Measurements from ENCODE around the gene TMEM54. TPM values are rescaled to one million over a fixed set of nuclear protein-coding genes. Genes with fewer than 3 reads are reported as not detected.

Gene TMEM54
- total RNA-seq, 2 donors from 2014 or later, result 40.2 to 41.2 TPM

GRCh38 chr1:32900371-32900955, 726 bp downstream of the TMEM54 start:
- intact Hi-C loops (cut with DNase I), result no loop called here
- H3K27ac ChIP-seq, result peak overlapping the region in 1 of 4 donors; percentile 61
- peaks cover 33% of the 10 kb centered on the region for H3K4me1 ChIP-seq
- TF ChIP-seq CTCF (IDR thresholded peaks at IDR 0.05) (no peak), POLR2A (IDR thresholded peaks at IDR 0.05) (no peak)
- peak overlapping the region; percentile 21 to 28 for H3K4me3 ChIP-seq
- DNase-seq, result peak in 1 of 4 donors; percentile 30
- no peaks in the 10 kb centered on the region for H3K36me3 ChIP-seq (replicated peaks in 1 of 2; ENCODE audit: insufficient read depth in 1 of 2, low read depth in 2 of 2)
- H3K9me3 ChIP-seq, result no peaks in the 10 kb centered on the region
- WGBS, 2 donors, result 33 to 34% methylated on average over 14 to 22 of the region's 22 CpGs
- no peak for ATAC-seq
- H3K27me3 ChIP-seq, result no peaks in the 10 kb centered on the region

DNA sequence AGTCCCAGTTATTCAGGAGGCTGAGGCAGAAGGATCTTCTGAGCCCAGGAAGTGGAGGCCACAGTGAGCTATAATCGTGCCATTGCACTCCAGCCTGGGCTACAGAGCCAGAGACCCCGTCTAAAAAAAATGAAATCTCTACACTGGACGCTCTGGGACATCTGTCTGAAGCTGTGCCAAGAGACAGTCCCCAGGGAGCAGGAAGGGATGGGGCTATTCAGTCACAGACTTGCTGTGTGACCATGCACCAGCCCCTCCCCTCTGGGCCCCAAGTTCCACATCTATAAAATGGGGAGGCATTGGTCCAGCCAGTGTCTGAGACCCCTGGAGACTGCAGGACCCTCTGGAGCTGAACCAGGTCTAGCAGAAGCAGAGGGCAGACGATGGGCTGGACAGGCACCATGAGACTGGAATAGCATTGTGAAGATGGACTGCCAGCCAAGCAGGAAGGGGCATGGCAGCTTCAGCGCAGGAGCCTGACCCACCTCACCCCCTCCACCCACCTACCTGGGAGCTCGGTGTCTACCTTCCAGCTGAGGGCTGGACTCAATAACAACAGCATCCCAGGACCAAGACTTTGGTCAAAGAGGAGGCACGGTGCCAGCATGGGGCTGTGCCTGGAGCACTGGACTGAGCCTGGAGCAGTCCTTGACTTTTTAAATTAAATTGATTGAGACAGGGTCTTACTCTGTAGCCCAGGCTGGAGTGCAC, 1.4 kb downstream of the TMEM54 start:
- DNase-seq (peak in 2 of 4 donors; percentile 31 to 42), ATAC-seq (no peak)
- TF ChIP-seq CTCF (IDR thresholded peaks at IDR 0.05) (no peak), POLR2A (IDR thresholded peaks at IDR 0.05) (no peak)
- H3K27ac ChIP-seq, result no peak overlapping the region
- intact Hi-C loops (cut with DNase I), result no loop called here
- WGBS, 2 donors, result 70 to 76% methylated on average over 7 of the region's 7 CpGs
- H3K36me3 ChIP-seq (replicated peaks in 1 of 2; ENCODE audit: insufficient read depth in 1 of 2, low read depth in 2 of 2), result no peaks in the 10 kb centered on the region
- no peaks in the 10 kb centered on the region for H3K27me3 ChIP-seq
- no peak overlapping the region for H3K4me3 ChIP-seq
- H3K9me3 ChIP-seq, result no peaks in the 10 kb centered on the region
- peaks cover 26% of the 10 kb centered on the region for H3K4me1 ChIP-seq

- no peak for DNase-seq
- Histone ChIP-seq H3K27ac (no peak overlapping the region), H3K27me3 (no peaks in the 10 kb centered on the region), H3K4me1 (peaks cover 18% of the 10 kb centered on the region), H3K4me3 (no peak overlapping the region), H3K36me3 (replicated peaks in 1 of 2; ENCODE audit: insufficient read depth in 1 of 2, low read depth in 2 of 2) (no peaks in the 10 kb centered on the region), H3K9me3 (no peaks in the 10 kb centered on the region)
- 88 to 100% methylated on average over 3 of the region's 3 CpGs for WGBS, 2 donors
- intact Hi-C loops (cut with DNase I), result no loop called here
- ATAC-seq, result no peak
- TF ChIP-seq POLR2A (IDR thresholded peaks at IDR 0.05), result no peak
- TF ChIP-seq CTCF (IDR thresholded peaks at IDR 0.05), result no peak
Measured at GRCh38 chr1:32898958-32899357, 2.2 kb downstream of the TMEM54 start.

GRCh38 chr1:32898056-32898455, 3.1 kb downstream of the TMEM54 start:
- no peak overlapping the region for H3K27ac ChIP-seq
- WGBS, 2 donors, result 93 to 100% methylated on average over 7 to 9 of the region's 9 CpGs
- ATAC-seq (no peak), DNase-seq (no peak)
- H3K9me3 ChIP-seq, result no peaks in the 10 kb centered on the region
- intact Hi-C loops (cut with DNase I), result no loop called here
- H3K27me3 ChIP-seq, result no peaks in the 10 kb centered on the region
- H3K4me1 ChIP-seq, result peaks cover 23% of the 10 kb centered on the region
- no peak for TF ChIP-seq POLR2A (IDR thresholded peaks at IDR 0.05)
- no peak for TF ChIP-seq CTCF (IDR thresholded peaks at IDR 0.05)
- H3K4me3 ChIP-seq, result no peak overlapping the region
- H3K36me3 ChIP-seq (replicated peaks in 1 of 2; ENCODE audit: insufficient read depth in 1 of 2, low read depth in 2 of 2), result no peaks in the 10 kb centered on the region
